ENCODE results near the gene RBM20. TPM values are rescaled to one million over a fixed set of nuclear protein-coding genes. Genes with fewer than 3 reads are reported as not detected.
"Not testable (repeated sequence)": the region's sequence is repeated elsewhere in the genome, so short reads cannot be mapped to it uniquely, and the experiment has no call there.

Gene RBM20
- total RNA-seq, 2 experiments from 2014 or later: 0.38 to 0.72 TPM

- no peak for TF ChIP-seq CTCF (IDR thresholded peaks at IDR 0.05)
- ATAC-seq: no peak
- intact Hi-C loops (cut with micrococcal nuclease): loop anchor here (5.0 kb wide), 1 partner anchor 93 kb away; no protein-coding TSS in a partner anchor
- DNase-seq: no peak
- H3K4me1 Mint-ChIP-seq (ENCODE audit: low read depth): peaks cover 96% of the 10 kb centered on the region
- peaks cover 3% of the 10 kb centered on the region for H3K9me3 Mint-ChIP-seq
- H3K4me3 Mint-ChIP-seq: peak overlapping the region; percentile 67
- H3K27ac Mint-ChIP-seq: peak overlapping the region; percentile 96
- POLR2A ChIA-PET: interaction anchor here (0.8 to 2.6 kb wide), 10 partner anchors 8 to 91 kb away, joined by 3 to 8 read pairs (median 4); no protein-coding TSS in a partner anchor
- H3K36me3 Mint-ChIP-seq (ENCODE audit: low read depth): peaks cover 9% of the 10 kb centered on the region
- CTCF ChIA-PET: interaction anchor here (0.7 to 2.5 kb wide), 8 partner anchors 11 to 255 kb away, joined by 3 to 8 read pairs (median 4); no protein-coding TSS in a partner anchor
- no peaks in the 10 kb centered on the region for H3K27me3 Mint-ChIP-seq
Observed at GRCh38 chr10:110865186-110865808, 221.2 kb downstream of the RBM20 start.

DNA sequence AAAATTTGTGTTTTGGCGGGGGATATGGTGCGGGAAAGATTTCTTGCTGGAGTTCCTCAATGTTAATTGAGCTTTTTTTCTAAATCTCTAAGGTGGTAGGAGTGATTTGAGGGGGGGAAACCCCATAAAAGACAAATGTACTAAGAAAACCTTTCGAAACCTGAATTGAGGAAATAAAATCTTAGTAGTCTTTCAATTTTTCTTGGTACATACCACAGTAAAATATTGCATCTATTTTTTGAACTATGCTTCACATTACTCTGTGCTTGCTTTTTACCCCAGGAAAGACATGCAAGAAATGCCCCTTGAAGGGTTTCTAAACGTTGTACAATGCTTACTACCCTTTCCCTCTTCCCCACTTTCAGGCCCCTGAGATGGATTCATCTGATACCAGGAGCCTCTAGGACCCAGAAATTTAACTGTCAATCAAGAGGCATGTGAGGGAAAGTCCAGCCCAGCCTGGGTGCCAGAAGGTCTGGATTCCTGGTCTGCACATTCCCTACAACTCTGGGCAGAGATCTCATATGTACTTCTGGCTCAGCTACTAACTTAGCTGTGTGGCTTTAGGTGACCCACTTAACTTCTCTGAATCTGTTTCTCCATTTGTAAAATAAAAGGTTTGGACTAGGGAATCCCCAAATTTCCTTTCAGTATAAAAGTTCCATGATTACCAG is 221.8 kb downstream of the RBM20 start:
- intact Hi-C loops (cut with micrococcal nuclease): loop anchor here (5.0 kb wide), 1 partner anchor 94 kb away; no protein-coding TSS in a partner anchor
- no peak for DNase-seq
- Mint-ChIP-seq H3K27ac (peak overlapping the region; percentile 96), H3K9me3 (peaks cover 3% of the 10 kb centered on the region), H3K27me3 (no peaks in the 10 kb centered on the region), H3K4me3 (peak overlapping the region; percentile 67), H3K36me3 (ENCODE audit: low read depth) (peaks cover 6% of the 10 kb centered on the region), H3K4me1 (ENCODE audit: low read depth) (peaks cover 96% of the 10 kb centered on the region)
- TF ChIP-seq CTCF (IDR thresholded peaks at IDR 0.05): no peak
- ChIA-PET POLR2A (interaction anchor here (1.0 to 2.6 kb wide), 7 partner anchors 8 to 62 kb away, joined by 3 to 8 read pairs (median 4); no protein-coding TSS in a partner anchor), CTCF (interaction anchor here (0.7 to 2.5 kb wide), 7 partner anchors 11 to 255 kb away, joined by 3 to 8 read pairs (median 4); no protein-coding TSS in a partner anchor)
- peak; percentile 22 for ATAC-seq

DNA sequence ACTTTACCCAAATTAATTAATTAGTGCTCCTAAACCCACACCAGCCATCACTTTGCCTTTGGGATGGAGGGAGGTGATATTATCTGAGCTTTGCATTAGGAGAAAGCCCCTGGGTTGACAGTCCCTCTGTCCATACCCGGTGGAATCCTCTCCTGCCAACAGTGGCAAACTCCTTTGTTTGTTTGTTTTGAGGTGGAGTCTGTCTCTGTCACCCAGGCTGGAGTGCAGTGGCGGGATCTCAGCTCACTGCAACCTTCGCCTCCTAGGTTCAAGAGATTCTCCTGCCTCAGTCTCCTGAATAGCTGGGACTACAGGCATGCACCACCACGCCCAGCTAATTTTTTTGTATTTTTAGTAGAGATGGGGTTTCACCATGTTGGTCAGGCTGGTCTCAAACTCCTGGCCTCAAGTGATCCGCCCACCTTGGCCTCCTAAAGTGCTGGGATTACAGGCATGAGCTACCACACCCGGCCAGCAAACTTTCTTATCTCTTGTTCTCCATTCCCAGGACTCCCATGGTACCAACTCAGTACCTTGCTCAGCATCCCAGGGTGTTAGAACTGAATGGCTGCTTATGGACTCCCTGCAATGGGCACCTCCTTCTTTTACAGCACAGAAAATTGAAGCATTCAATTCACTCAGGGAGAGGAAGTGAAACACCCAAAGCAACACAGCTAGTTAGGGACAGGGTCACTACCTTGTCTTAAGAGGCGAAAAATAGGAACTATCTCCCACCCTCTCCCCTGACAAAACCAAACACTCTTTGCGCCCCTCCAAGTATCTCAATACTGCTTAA is 223.1 kb downstream of the RBM20 start:
- POLR2A ChIA-PET: interaction anchor here (0.8 to 1.7 kb wide), 11 partner anchors 8 to 102 kb away, joined by 3 to 9 read pairs (median 4); no protein-coding TSS in a partner anchor
- H3K4me3 Mint-ChIP-seq: peak overlapping the region; percentile 22
- ATAC-seq; DNase-seq; H3K27me3 Mint-ChIP-seq; H3K9me3 Mint-ChIP-seq; H3K36me3 Mint-ChIP-seq (ENCODE audit: low read depth): not testable (repeated sequence)
- H3K4me1 Mint-ChIP-seq (ENCODE audit: low read depth): peaks cover 90% of the 10 kb centered on the region
- intact Hi-C loops (cut with micrococcal nuclease): loop anchor here (5.0 kb wide), 1 partner anchor 95 kb away; no protein-coding TSS in a partner anchor
- H3K27ac Mint-ChIP-seq: peak overlapping the region; percentile 93
- CTCF ChIA-PET: interaction anchor here (1.0 to 1.8 kb wide), 7 partner anchors 9 to 121 kb away, joined by 3 to 10 read pairs (median 5); no protein-coding TSS in a partner anchor

- Mint-ChIP-seq H3K4me1 (ENCODE audit: low read depth) (peaks cover 83% of the 10 kb centered on the region), H3K27ac (peak overlapping the region; percentile 93), H3K27me3 (no peaks in the 10 kb centered on the region), H3K4me3 (peak overlapping the region; percentile 22), H3K9me3 (peaks cover under 1% of the 10 kb centered on the region), H3K36me3 (ENCODE audit: low read depth) (peaks cover 8% of the 10 kb centered on the region)
- CTCF ChIA-PET: interaction anchor here (0.7 to 1.8 kb wide), 8 partner anchors 8 to 122 kb away, joined by 3 to 10 read pairs (median 4); no protein-coding TSS in a partner anchor
- intact Hi-C loops (cut with micrococcal nuclease): loop anchor here (5.0 kb wide), 1 partner anchor 96 kb away; no protein-coding TSS in a partner anchor
- DNase-seq (no peak), ATAC-seq (no peak)
- TF ChIP-seq CTCF (IDR thresholded peaks at IDR 0.05): no peak
- POLR2A ChIA-PET: interaction anchor here (0.8 to 1.7 kb wide), 8 partner anchors 9 to 102 kb away, joined by 3 to 9 read pairs (median 4); no protein-coding TSS in a partner anchor
Observed at GRCh38 chr10:110867807-110868465, 223.8 kb downstream of the RBM20 start.
